GM10847 (cell line): ENCODE measurements around the gene PRODH2.

Source experiments
- POLR2A ChIP-seq: IDR thresholded peaks from 2 replicates; pipeline ENCODE4 v1.6.1; 2011; ENCODE audit not compliant: insufficient read length; ENCODE audit errors: extremely low read depth

The PRODH2 gene

DNA sequence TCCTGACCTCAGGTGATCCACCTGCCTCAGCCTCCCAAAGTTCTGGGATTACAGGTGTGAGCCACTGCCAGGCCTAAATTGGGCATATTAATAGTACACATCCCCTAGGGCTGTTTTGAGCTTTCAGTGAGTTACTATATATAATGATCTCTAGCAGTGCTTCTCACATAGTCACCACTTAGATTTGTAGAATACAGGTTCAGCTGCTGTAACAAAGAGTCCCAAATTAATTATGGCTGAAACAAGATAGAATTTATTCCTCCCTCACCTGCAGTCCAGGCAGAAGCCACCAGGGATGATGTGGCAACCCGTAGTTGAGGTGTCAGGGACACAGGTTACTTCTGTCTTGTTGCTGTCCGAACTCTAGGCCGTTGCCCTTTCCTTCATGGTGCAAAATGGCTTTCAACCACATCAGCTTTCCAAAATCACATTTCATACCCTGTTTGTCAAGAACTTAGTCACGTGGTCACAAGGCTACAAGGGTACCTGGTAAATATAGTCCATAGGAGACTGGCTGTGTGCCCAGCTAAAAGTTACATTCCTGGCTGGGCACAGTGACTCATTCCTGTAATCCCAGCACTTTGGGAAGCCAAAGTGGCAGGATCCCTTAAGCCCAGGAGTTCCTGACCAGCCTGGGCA lies 51.8 kb downstream of the PRODH2 start:
- no peak for TF ChIP-seq POLR2A

DNA sequence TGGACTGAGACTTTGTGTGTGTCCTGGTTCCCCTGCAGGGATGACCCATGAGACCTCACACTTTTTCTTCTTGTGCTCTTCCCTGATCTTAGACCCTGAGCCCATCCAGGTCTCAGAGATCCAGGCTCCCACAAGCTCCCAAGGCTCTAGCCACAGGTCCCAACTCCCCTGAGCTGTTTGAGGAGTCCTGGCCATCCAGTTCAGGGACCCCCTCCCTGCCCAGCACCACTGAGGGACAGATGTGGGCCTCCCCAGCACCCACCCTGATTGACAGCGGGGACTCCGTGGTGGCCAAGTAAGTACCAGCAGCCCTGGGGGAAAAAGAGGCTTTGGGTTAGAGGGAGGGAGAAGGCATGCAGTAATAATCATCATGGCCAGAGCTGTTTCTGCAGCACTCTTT lies 52.9 kb downstream of the PRODH2 start:
- TF ChIP-seq POLR2A, result no peak

DNA sequence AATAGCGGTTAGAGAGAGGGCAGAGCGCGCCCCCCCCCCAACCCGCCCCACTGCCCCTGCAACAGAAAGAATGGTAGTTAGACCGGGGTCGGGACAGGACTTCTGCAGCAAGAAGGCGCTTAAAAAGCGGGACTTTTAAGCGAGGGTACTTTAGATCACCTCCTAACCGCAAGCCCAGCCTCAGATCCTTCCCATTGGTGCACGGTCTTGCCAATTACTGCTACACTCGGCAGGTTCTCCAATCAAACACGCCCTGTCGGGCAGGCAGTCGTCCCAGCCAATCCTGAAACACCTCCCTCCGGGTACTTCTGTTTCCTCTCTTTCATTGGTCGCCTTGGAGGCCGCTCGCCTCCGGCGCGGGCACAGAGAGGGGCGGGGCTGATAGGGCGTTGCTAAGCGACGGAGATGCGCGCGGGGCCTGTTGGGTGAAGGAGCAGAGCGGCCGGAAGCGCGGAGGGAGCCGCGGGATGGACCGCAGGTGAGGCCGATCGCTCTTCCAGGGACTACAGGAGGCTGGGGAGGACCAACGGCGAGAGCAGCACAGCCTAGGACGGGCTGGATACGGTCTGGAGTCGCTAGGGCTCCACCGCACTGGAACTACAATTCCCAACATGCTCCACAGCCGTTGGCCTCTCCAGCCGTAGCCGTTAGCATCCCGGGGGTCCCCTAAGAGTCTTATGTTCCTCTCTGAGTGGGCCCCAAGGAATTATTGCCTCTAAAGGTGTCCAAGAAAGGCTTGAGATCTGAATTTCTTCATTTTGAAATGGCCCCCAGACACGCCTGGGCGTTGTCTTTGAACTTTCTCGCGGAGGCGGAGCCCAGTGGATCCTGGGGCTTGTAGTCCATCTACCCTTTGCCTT lies 54.7 kb downstream of the PRODH2 start, which contains the start of gene PROSER3:
TSS of gene PROSER3 (plus strand) at position 428 of the 860 bp plus-strand sequence. CDS start at position 468, 40 bp downstream.
- peak; percentile 51 for TF ChIP-seq POLR2A

DNA sequence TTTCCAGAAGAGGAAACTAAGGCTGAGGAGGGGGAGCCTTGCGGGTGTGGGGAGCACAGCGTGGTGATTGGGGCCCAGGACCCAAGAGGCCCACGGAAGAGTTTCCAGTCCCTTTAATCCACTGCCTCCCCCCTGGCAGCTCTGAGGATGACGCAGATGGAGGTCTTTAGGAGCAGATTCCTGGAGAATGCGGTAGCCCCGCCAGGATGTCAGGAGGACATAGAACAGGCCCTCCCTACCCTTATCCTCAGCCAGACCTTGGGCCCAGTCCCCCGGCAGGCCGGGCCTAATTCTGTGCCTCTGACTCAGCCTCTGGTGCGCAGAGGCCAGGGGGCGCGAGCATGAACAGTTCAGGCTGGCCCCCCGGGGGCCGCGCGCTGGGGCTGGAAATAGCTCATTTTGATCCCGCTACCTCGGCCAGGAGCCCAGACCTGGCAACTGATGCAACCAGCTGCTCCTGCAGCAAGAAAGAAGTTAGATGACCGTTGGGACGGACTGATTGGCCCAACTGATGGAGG lies 55.4 kb downstream of the PRODH2 start:
- TF ChIP-seq POLR2A, result no peak

DNA sequence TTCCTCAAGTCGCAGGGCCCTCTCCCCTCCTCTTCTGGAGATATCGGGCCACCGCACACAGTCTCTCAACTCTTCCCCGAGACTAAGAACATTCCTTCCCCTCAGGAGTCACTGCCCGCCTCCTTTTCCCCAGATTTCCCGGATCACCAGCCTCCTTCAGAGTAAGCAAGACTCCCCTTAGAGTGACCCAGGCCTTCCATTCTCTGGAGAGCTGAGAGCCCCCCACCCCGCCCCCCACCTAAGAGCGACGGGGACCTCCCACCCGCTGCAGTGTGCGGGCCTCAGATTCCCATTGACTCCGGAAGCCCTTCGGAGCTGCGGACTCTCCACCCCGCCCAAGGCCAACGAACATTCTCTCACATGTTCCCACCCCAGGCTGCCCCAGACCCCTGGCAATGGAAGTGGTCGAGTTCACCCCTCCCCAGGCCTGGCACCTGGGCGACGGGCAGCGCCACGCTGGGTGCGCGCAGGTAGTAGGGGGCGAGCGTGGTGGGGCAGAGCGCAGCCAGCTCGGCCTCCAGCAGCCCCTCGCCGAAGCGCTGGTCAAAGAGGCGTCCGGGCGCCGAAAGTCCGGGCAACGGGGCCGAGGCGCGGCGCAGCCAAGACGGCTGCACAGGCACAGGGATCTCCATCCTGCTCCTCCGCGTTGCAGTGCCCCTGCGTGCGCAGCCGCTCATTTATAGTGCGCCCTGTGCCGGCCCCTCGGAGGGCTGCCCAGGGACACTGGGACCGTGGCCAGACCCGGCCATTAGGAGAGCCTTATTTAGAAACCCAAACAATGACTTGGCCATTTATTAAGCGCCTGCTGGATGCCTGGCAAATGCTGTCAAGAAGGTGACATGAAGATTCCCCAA lies 56.0 kb downstream of the PRODH2 start, which contains the start of gene HSPB6:
TSS of gene HSPB6 (minus strand) at position 653 of the 854 bp plus-strand sequence. CDS start at position 632, 21 bp downstream.
- no peak for TF ChIP-seq POLR2A

DNA sequence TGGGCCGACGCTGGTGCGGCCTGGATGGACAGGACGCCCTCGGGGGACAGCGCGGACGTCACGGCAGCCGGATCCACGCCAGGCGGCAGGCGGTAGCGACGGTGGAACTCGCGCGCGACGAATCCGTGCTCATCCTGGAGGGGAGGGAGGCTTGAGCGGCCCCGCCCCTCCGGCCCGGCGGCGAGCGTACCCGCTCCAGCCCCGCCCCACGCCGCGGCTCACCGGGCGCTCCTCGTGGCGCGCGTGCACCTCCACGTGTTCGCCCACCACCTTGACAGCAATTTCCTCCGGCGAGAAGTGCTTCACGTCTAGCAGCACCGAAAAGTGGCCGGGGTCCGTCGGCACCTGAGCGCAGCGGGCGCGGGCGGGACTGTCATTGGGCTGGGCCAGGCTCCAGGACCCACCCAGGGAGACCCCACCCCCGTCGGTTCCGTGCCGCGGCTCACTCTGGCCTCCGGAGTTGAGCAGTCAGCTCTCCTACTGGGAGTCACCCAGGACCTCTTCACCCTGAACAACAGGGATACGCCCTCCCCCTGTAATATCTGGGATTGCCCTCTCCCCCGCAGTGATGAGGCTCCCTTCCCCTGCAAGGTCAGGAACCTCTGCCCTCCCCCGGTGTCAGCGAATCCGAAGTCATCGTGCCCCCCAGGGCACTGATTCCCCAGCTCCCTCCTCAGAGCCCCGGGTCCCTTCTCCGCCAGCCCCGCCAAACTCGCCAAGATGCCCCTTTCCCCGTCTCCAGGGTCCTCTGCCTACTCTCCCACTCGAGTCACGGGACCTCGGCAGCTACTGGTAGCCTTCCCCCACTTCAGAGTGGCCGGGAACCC lies 56.9 kb downstream of the PRODH2 start:
- TF ChIP-seq POLR2A, result no peak

DNA sequence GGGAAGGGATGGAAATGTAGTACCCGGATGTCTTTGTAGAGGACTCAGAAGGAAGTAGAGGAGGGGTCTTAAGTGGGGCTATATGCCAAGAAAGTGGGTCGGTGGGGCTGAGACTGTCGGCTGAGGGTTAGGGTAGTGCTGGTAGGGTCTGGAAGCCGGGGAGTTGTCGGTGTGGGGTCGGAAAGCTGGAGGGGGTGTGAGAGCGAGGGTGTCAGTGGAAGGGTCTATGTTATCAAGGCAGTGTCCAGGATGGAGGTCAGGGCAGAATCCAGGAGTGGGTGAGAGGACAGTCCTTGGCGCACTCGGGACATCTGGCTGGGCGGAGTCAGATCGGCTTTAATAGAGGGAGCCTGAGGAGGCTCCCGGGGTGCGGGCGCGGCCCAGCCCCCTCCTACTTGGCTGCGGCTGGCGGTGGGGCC lies 57.5 kb downstream of the PRODH2 start:
- no peak for TF ChIP-seq POLR2A

DNA sequence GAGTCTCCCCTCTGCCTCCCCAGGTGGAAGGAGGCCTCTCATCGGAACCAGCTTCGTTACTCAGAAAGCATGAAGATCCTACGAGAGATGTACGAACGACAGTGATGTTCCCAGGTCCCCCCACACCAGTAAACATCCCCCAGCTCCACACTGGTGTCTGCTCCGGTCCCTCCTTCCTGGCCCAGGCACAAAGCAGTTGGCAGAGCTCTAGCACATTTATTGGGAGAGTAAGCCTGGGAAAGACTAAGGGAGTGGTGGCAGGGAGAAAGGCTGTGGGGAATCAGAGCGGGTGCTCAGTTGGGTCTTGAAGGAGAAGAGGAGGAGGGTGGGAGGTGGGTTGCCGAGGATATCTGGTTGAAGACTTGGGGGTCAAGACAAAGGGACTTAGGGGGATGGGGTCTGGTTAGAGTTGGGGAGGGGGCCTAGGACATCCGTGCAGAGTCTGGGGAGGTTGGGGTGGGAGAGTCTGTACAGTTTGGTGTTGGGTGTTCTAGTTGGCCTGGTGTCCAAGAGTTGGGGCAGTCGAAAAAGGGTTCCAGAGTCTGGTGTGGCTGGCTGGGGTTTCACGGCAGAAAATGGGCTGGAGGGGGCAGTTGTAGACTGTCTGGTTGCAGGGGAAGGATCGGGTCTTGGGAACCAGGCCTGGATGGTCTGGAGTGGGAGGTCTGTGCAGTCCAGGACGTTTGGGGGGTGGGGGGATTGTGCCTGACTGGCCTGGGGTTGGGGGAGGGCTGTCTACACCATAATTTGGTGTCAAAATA lies 58.1 kb downstream of the PRODH2 start:
- no peak for TF ChIP-seq POLR2A

DNA sequence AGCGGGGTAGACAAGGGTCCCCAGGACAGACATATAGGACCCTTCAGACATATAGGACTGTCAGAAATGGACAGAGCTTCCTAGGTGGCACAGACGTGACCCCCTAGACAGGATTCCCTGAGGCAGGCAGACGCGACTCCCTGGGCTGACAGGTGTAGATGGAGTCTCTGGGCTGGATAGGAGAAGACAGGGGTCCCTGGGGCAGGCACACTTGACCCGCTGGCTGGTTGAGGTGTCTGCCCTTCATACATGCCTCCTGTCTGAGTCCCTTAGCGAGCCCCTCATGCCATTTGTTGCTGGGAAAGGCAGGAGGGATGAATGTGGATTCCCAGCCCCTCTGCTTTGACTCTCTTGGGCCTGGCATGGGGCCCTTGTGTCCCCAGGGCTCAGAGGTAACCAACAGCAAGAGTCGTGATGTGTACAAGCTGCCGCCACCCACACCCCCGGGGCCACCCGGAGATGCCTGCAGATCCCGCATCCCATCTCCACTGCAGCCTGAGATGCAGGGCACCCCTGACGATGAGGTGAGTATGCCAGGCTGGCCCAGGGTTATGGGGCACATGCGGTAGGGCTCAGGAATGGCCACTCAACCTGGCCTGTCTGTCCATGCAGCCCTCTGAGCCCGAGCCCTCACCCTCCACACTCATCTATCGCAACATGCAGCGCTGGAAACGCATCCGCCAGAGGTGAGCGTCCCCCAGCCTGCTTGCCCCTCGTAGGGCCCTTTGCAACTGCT lies 58.8 kb downstream of the PRODH2 start:
- no peak for TF ChIP-seq POLR2A

DNA sequence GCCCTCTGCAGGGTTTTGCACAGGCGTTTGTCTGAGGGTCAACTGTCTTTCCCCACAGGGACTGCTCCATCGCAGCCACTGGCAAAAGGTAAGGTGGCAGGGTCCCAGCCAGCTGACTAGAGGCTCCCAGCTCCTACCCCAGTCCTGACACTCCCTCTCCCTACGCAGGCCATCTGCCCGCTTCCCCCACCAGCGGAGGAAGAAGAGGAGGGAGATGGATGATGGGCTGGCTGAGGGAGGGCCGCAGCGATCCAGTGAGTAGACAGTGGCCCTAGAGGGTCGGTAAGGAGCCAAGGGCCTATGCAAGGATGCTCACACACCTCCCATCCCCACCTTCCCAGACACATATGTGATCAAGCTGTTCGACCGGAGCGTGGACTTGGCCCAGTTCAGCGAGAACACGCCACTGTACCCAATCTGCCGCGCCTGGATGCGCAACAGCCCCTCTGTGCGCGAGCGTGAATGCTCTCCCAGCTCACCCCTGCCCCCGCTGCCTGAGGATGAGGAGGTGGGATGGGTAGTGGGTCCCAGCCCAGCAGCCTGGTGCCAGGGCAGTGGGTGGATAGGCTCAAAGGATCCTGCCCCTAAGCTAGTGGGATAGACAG lies 59.8 kb downstream of the PRODH2 start:
- no peak for TF ChIP-seq POLR2A

DNA sequence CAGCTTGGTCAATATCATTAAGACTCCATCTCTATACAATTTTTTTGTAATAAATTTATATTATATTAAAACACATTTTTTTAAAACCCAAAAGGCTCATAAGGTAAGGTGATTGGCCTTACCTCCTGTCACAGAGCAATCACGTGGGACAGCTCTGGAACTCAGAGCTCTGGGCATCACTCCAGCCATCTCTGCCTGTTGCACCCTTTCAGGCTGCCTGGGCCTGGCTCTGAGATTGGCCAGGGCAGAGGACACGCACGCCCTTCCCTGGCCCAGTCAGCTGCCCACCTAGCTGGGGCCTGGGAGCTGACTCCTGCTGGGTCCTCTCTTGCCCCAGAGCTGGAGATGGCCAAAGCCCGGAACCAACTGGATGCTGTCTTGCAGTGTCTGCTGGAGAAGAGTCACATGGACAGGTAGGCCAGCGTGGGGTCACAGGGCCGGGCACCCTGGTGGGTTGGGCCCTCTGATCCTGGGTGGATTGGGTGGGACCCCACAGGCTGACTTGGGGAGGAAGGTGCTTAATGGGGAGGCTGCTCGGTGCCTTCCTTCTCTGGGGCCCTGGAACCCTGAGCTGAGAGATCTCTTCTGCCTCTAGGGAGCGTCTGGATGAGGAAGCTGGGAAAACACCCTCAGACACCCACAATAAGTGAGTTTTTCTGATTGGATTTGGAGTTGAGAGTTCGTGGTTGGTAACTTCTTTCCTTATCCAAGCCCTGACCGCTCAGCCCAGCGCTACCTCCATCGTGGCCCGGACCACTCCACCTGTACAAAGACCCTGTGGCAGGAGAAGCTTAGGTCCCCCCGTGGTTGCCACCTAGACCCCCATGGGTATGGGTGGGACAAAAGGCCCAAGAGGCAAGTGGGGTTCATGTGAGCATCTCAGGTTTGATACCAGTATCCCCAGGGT lies 60.6 kb downstream of the PRODH2 start:
- no peak for TF ChIP-seq POLR2A
